ENCODE measurements around the gene HAUS1. TPM values are rescaled to one million over a fixed set of nuclear protein-coding genes. Genes with fewer than 3 reads are reported as not detected.
A peak's percentile ranks its signal among the peaks of the same experiment; 100 is the strongest.

Gene HAUS1
- total and polyA plus RNA-seq, 2 experiments from 2014 or later: 163 to 216 TPM

DNA sequence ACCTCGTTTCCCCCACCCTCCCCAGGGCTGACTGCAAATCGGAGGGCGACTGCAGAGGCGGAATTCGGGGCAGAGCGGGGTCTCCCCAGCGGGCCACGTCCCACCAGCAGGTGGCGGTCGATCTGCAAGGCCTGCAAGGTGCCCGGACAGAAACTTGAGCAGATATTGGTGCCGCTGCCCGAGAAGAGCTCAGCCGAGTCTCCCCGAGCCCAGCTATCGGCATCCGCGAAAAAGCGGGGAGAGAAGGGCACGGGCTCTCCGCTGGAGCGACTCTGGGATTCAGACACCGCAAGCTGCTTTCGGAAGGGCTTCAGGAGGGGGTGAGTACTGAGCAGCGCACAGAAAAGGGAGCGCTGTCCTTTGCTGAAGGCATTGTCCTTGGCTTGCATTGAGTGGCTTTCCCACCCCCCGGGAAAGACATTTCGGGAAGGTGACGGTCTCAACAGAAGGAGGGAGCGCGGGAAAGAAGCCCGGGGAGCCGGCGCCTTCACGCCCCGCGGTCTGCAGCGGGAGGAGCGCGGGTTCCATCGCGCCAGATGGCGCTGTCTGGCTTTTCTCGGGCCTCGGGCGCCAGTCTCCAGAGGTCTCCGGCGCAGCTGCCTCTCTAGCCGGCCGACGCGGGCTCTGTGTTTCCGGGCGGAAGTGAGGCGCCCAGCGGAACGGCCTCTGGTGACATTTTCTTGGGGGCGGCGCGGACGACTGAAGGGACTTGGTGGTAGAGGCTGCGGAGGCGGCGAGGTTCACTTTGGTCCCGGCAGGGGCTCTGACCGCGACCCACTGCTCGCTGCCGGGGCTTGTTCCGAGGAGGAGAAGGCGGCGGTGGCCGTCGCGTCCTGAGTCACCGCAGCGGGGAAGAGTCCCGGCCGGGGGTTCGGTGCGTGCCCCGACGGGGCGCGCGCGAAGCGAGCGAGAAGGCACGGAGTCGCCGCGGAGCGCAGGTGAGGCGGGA, 69.5 kb downstream of the HAUS1 start:
- H3K36me3 Mint-ChIP-seq (ENCODE audit: low read depth): no peaks in the 10 kb centered on the region
- H3K4me3 ChIP-seq: peak overlapping the region; percentile 99
- peak overlapping the region; percentile 100 for H3K4me2 ChIP-seq
- peaks cover 21% of the 10 kb centered on the region for H4K20me1 ChIP-seq (replicated peaks; ENCODE audit: insufficient read depth)
- no peaks in the 10 kb centered on the region for H3K27me3 ChIP-seq (ENCODE audit: insufficient read depth)
- no peaks in the 10 kb centered on the region for H3K9me2 ChIP-seq (ENCODE audit: insufficient read depth)
- H3K27ac ChIP-seq (ENCODE audit: low read depth): peak overlapping the region; percentile 99
- peak overlapping the region; percentile 99 for H3K27ac Mint-ChIP-seq
- peak; percentile 98 for DNase-seq (ENCODE audit: low spot score)
- TF ChIP-seq, protein P1, sequence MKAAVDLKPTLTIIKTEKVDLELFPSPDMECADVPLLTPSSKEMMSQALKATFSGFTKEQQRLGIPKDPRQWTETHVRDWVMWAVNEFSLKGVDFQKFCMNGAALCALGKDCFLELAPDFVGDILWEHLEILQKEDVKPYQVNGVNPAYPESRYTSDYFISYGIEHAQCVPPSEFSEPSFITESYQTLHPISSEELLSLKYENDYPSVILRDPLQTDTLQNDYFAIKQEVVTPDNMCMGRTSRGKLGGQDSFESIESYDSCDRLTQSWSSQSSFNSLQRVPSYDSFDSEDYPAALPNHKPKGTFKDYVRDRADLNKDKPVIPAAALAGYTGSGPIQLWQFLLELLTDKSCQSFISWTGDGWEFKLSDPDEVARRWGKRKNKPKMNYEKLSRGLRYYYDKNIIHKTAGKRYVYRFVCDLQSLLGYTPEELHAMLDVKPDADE (IDR thresholded peaks at IDR 0.05): peak; percentile 82
- TF ChIP-seq REST (IDR thresholded peaks at IDR 0.05; ENCODE audit: unreplicated experiment): no peak
- TF ChIP-seq POLR2AphosphoS5 (IDR thresholded peaks at IDR 0.05; ENCODE audit: low read depth): peak; percentile 61
- TF ChIP-seq ZNF331 (CRISPR knock-in tag; IDR thresholded peaks at IDR 0.05; ENCODE audit: low read depth): no peak
- TF ChIP-seq, protein P2, sequence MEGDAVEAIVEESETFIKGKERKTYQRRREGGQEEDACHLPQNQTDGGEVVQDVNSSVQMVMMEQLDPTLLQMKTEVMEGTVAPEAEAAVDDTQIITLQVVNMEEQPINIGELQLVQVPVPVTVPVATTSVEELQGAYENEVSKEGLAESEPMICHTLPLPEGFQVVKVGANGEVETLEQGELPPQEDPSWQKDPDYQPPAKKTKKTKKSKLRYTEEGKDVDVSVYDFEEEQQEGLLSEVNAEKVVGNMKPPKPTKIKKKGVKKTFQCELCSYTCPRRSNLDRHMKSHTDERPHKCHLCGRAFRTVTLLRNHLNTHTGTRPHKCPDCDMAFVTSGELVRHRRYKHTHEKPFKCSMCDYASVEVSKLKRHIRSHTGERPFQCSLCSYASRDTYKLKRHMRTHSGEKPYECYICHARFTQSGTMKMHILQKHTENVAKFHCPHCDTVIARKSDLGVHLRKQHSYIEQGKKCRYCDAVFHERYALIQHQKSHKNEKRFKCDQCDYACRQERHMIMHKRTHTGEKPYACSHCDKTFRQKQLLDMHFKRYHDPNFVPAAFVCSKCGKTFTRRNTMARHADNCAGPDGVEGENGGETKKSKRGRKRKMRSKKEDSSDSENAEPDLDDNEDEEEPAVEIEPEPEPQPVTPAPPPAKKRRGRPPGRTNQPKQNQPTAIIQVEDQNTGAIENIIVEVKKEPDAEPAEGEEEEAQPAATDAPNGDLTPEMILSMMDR (conservative IDR thresholded peaks at IDR 0.05; ENCODE audit: low read depth in 2 of 2): peak; percentile 78 to 96
- peak; percentile 78 for TF ChIP-seq CREB1 (CRISPR knock-in tag; IDR thresholded peaks at IDR 0.05; ENCODE audit: low read depth)
- peak; percentile 3 for TF ChIP-seq JUNB (IDR thresholded peaks at IDR 0.05; ENCODE audit: unreplicated experiment)
- H3K79me2 ChIP-seq (replicated peaks; ENCODE audit: insufficient read depth): peaks cover 37% of the 10 kb centered on the region
- peak overlapping the region; percentile 99 for H2AFZ ChIP-seq
- H3F3A ChIP-seq (replicated peaks; ENCODE audit: low read depth): 0 out of 2 replicates have a peak, but pooled peaks cover 6% of the 10 kb centered on the region
- H3K4me3 Mint-ChIP-seq: peak overlapping the region; percentile 97
- peaks cover 4% of the 10 kb centered on the region; the same call in 1 of the 2 replicates for H3K4me1 ChIP-seq (ENCODE audit: insufficient read depth)
- no peaks in the 10 kb centered on the region for H3K9me3 Mint-ChIP-seq
- peaks cover 20% of the 10 kb centered on the region for H3K4me1 Mint-ChIP-seq
- peaks cover 16% of the 10 kb centered on the region for H3K27me3 Mint-ChIP-seq (ENCODE audit: insufficient read depth, low read depth, poor library complexity)
- no peaks in the 10 kb centered on the region for H3K36me3 ChIP-seq (ENCODE audit: insufficient read depth)
- peak; percentile 87 for ATAC-seq

Data from GM23338 (cell line).